WERI-Rb-1 (cell line): Measurements from ENCODE around the gene BTBD18.

Experiments
- DNase-seq: peaks from one replicate; pipeline ENCODE4 v3.0.0-alpha.2; 2020
- H3K27ac ChIP-seq: fragments of 250-450 bp; sonication (Bioruptor Pico); 2 replicates; pipeline ENCODE4 v1.5.1; 2020; ENCODE audit warnings: mild to moderate bottlenecking, moderate library complexity
- H3K27me3 ChIP-seq: fragments of 250-450 bp; sonication (Bioruptor Pico); 2 replicates; pipeline ENCODE4 v1.5.1; 2021; ENCODE audit warnings: mild to moderate bottlenecking, low read depth, moderate library complexity; ENCODE audit not compliant: insufficient read depth, severe bottlenecking
- H3K36me3 ChIP-seq: fragments of 250-450 bp; sonication (Bioruptor Pico); 2 replicates; pipeline ENCODE4 v1.5.1; 2020; ENCODE audit warnings: mild to moderate bottlenecking, moderate library complexity
- H3K4me3 ChIP-seq: 2 replicates; pipeline ENCODE4 v1.5.1; 2011; ENCODE audit warnings: low read depth, mild to moderate bottlenecking, control low read depth, low read length
- H3K9me3 ChIP-seq: fragments of 250-450 bp; sonication (Bioruptor Pico); 2 replicates; pipeline ENCODE4 v1.5.1; 2021; ENCODE audit warnings: mild to moderate bottlenecking, moderate library complexity; ENCODE audit not compliant: severe bottlenecking
- CTCF ChIP-seq: IDR thresholded peaks from 2 replicates; pipeline ENCODE4 v1.5.1; 2011; ENCODE audit warnings: low read depth, mild to moderate bottlenecking, control low read depth, inconsistent platforms, low read length

The BTBD18 gene

GRCh38 chr11:57698843-57699365, 52.7 kb downstream of the BTBD18 start:
- H3K36me3 ChIP-seq, result peaks cover 72% of the 10 kb centered on the region
- no peak for TF ChIP-seq CTCF
- no peaks in the 10 kb centered on the region for H3K27me3 ChIP-seq
- peak overlapping the region; percentile 40 for H3K27ac ChIP-seq
- H3K9me3 ChIP-seq, result no peaks in the 10 kb centered on the region
- DNase-seq, result no peak
- H3K4me3 ChIP-seq, result no peak overlapping the region
